Endodermal cell (in vitro differentiated cells): ENCODE results near the gene TLE3. TPM values are rescaled to one million over a fixed set of nuclear protein-coding genes. Genes with fewer than 3 reads are reported as not detected.
A peak's percentile ranks its signal among the peaks of the same experiment; 100 is the strongest.

ENCODE experiments used
- DNase-seq: peaks from one replicate; pipeline ENCODE4 v3.0.0-alpha.2; 2017
- H3K27ac ChIP-seq: 2 replicates; pipeline ENCODE4 v1.5.1; 2013; ENCODE audit warnings: mild to moderate bottlenecking, low read depth, low read length, moderate library complexity
- H3K27me3 ChIP-seq: 2 replicates; pipeline ENCODE4 v1.6.1; 2013; ENCODE audit warnings: mild to moderate bottlenecking, low read length, moderate library complexity; ENCODE audit not compliant: insufficient read depth, control insufficient read depth, poor library complexity, severe bottlenecking
- H3K36me3 ChIP-seq: 2 replicates; pipeline ENCODE4 v1.7.0; 2013; ENCODE audit warnings: mild to moderate bottlenecking, low read length, moderate library complexity; ENCODE audit not compliant: control insufficient read depth, insufficient read depth
- H3K4me1 ChIP-seq: one replicate; pipeline ENCODE4 v1.7.0; 2013; ENCODE audit warnings: low read length; ENCODE audit not compliant: control insufficient read depth, insufficient read depth
- H3K4me3 ChIP-seq: 2 replicates; pipeline ENCODE4 v1.5.1; 2013; ENCODE audit warnings: mild to moderate bottlenecking, low read length, moderate library complexity
- H3K9ac ChIP-seq: 2 replicates; pipeline ENCODE4 v1.6.1; 2013; ENCODE audit warnings: mild to moderate bottlenecking, low read length, moderate library complexity; ENCODE audit not compliant: poor library complexity, severe bottlenecking; ENCODE audit errors: extremely low read depth
- H3K9me3 ChIP-seq: 2 replicates; pipeline ENCODE4 v1.6.1; 2013; ENCODE audit warnings: mild to moderate bottlenecking, low read length, moderate library complexity; ENCODE audit not compliant: control insufficient read depth
- H3K27ac Mint-ChIP-seq: 2 replicates; pipeline ENCODE4 v1.8.0; 2020; ENCODE audit warnings: mixed read lengths
- H3K27me3 Mint-ChIP-seq: 2 replicates; pipeline ENCODE4 v1.8.0; 2021; ENCODE audit warnings: mild to moderate bottlenecking, mixed read lengths; ENCODE audit not compliant: insufficient read depth
- H3K36me3 Mint-ChIP-seq: 2 replicates; pipeline ENCODE4 v1.8.0; 2020; ENCODE audit warnings: low read depth, mixed read lengths
- H3K4me1 Mint-ChIP-seq: 2 replicates; pipeline ENCODE4 v1.8.0; 2020; ENCODE audit warnings: mixed read lengths
- H3K4me3 Mint-ChIP-seq: 2 replicates; pipeline ENCODE4 v1.8.0; 2020; ENCODE audit warnings: mild to moderate bottlenecking, moderate library complexity, mixed read lengths
- H3K9me3 Mint-ChIP-seq: 2 replicates; pipeline ENCODE4 v1.8.0; 2020; ENCODE audit warnings: mild to moderate bottlenecking, mixed read lengths
- CTCF ChIP-seq: fragments of 200-600 bp; sonication (generic); conservative IDR thresholded peaks from 2 replicates; pipeline ENCODE4 v1.5.0; 2021; ENCODE audit warnings: antibody characterized with exemption, mild to moderate bottlenecking
- WGBS, 2 experiments: methylation state at CpG; one replicate each; pipeline versions ENCODE4 v1.1.5 to v1.1.7; 2013; ENCODE audit warnings: missing lambda C conversion rate in 2 of 2, mixed read lengths in 1 of 2; ENCODE audit not compliant: insufficient coverage in 1 of 2, insufficient read length in 1 of 2; 5-methylcytosine and 5-hydroxymethylcytosine counted together
- total RNA-seq, 2 donors: library from RNA; stranded (reverse); fragmentation: NEBNext Ultra II Directional in 1 of 2; extraction: Animal tissue kit (Norgen Biotek cat#: 25700) in 1 of 2; gene quantifications; 2 replicates in 1 of 2; 3 replicates in 1 of 2; pipeline ENCODE4 v1.2.1, GENCODE V29; 2021

TLE3 gene
- total RNA-seq, 2 donors from 2014 or later: 66.5 to 81.1 TPM

DNA sequence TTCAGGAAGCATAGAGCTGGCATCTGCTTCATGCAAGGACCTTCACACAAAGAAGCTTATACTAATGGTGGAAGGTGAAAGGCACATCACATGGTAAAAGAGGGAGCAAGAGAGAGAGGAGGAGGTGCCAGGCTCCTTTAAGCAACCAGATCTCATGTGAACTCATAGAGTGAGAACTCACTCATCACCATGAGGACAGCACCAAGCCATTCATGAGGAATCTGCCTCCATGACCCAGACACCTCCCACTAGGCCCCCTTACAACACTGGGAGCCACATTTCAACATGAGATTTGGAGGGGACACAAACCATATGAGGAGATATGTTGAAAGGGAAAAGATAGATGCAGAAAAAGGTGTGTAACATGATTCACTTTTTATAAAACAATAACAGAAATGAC lies 48.4 kb upstream of the TLE3 start:
- Mint-ChIP-seq H3K27ac (no peak overlapping the region), H3K4me1 (peaks cover 34% of the 10 kb centered on the region), H3K36me3 (no peaks in the 10 kb centered on the region), H3K9me3 (no peaks in the 10 kb centered on the region), H3K4me3 (no peak overlapping the region), H3K27me3 (peaks cover 80% of the 10 kb centered on the region)
- H3K4me1 ChIP-seq: no peaks in the 10 kb centered on the region
- H3K9me3 ChIP-seq: no peaks in the 10 kb centered on the region
- no peak overlapping the region for H3K27ac ChIP-seq
- H3K27me3 ChIP-seq: peaks cover 82% of the 10 kb centered on the region
- DNase-seq: no peak
- no peak for TF ChIP-seq CTCF
- H3K36me3 ChIP-seq: no peaks in the 10 kb centered on the region
- no peak overlapping the region for H3K4me3 ChIP-seq
- no peak overlapping the region for H3K9ac ChIP-seq

- Mint-ChIP-seq H3K27ac (no peak overlapping the region), H3K36me3 (no peaks in the 10 kb centered on the region), H3K4me3 (no peak overlapping the region), H3K4me1 (peaks cover 35% of the 10 kb centered on the region), H3K9me3 (no peaks in the 10 kb centered on the region), H3K27me3 (peaks cover 89% of the 10 kb centered on the region)
- Histone ChIP-seq H3K4me3 (no peak overlapping the region), H3K27me3 (peaks cover 91% of the 10 kb centered on the region), H3K36me3 (no peaks in the 10 kb centered on the region), H3K9ac (no peak overlapping the region), H3K9me3 (no peaks in the 10 kb centered on the region), H3K4me1 (no peaks in the 10 kb centered on the region), H3K27ac (peak overlapping the region; percentile 31)
- WGBS, 2 experiments: 63 to 73% methylated on average over 4 to 5 of the region's 5 CpGs
- DNase-seq: no peak
- TF ChIP-seq CTCF: peak; percentile 17
Observed at GRCh38 chr15:70145261-70145660, 47.5 kb upstream of the TLE3 start.

GRCh38 chr15:70142322-70143191 lies 44.8 kb upstream of the TLE3 start:
- WGBS, 2 experiments: 78 to 81% methylated on average over 14 to 24 of the region's 24 CpGs
- DNase-seq: peak; percentile 64
- no peaks in the 10 kb centered on the region for H3K36me3 Mint-ChIP-seq
- Histone ChIP-seq H3K4me3 (no peak overlapping the region), H3K9ac (no peak overlapping the region), H3K4me1 (peaks cover 7% of the 10 kb centered on the region), H3K27ac (no peak overlapping the region), H3K27me3 (peaks cover 90% of the 10 kb centered on the region), H3K36me3 (no peaks in the 10 kb centered on the region), H3K9me3 (no peaks in the 10 kb centered on the region)
- H3K27me3 Mint-ChIP-seq: peaks cover 90% of the 10 kb centered on the region
- H3K27ac Mint-ChIP-seq: no peak overlapping the region
- peaks cover 39% of the 10 kb centered on the region for H3K4me1 Mint-ChIP-seq
- H3K4me3 Mint-ChIP-seq: no peak overlapping the region
- no peaks in the 10 kb centered on the region for H3K9me3 Mint-ChIP-seq
- TF ChIP-seq CTCF: no peak
